ENCODE results near the gene NPAS3.

Gene NPAS3

GRCh38 chr14:33471776-33472175 lies 533.1 kb downstream of the NPAS3 start:
- no peak for TF ChIP-seq CTCF (IDR thresholded peaks at IDR 0.05; ENCODE audit: control extremely low read depth, extremely low read depth, low read depth, missing control alignments)
- no peak for DNase-seq (ENCODE audit: extremely low spot score)
- ChIA-PET POLR2A (no interaction called here), CTCF (no interaction called here)

- no peak for DNase-seq (ENCODE audit: extremely low spot score)
- ChIA-PET POLR2A (no interaction called here), CTCF (interaction anchor here (1.0 to 3.0 kb wide), 3 partner anchors 13 to 317 kb away, joined by 3 to 16 read pairs (median 3); no protein-coding TSS in a partner anchor)
- no peak for TF ChIP-seq CTCF (IDR thresholded peaks at IDR 0.05; ENCODE audit: control extremely low read depth, extremely low read depth, low read depth, missing control alignments)
Observed at GRCh38 chr14:33475623-33476022, 536.9 kb downstream of the NPAS3 start.

GRCh38 chr14:33477797-33478196 lies 539.1 kb downstream of the NPAS3 start:
- POLR2A ChIA-PET: no interaction called here
- no peak for DNase-seq (ENCODE audit: extremely low spot score)
- TF ChIP-seq CTCF (IDR thresholded peaks at IDR 0.05; ENCODE audit: control extremely low read depth, extremely low read depth, low read depth, missing control alignments): no peak
- CTCF ChIA-PET: interaction anchor here (1.0 kb wide), 1 partner anchor 10 kb away, joined by 3 read pairs; no protein-coding TSS in a partner anchor

GRCh38 chr14:33480071-33480886 lies 541.6 kb downstream of the NPAS3 start:
- POLR2A ChIA-PET: no interaction called here
- DNase-seq (ENCODE audit: extremely low spot score): no peak
- CTCF ChIA-PET: no interaction called here
- TF ChIP-seq CTCF (IDR thresholded peaks at IDR 0.05; ENCODE audit: control extremely low read depth, extremely low read depth, low read depth, missing control alignments): no peak

- no peak for TF ChIP-seq CTCF (IDR thresholded peaks at IDR 0.05; ENCODE audit: control extremely low read depth, extremely low read depth, low read depth, missing control alignments)
- DNase-seq (ENCODE audit: extremely low spot score): no peak
- ChIA-PET CTCF (no interaction called here), POLR2A (no interaction called here)
Observed at GRCh38 chr14:33480887-33481184, 542.2 kb downstream of the NPAS3 start.

- POLR2A ChIA-PET: no interaction called here
- no peak for DNase-seq (ENCODE audit: extremely low spot score)
- CTCF ChIA-PET: interaction anchor here (1.3 kb wide), 1 partner anchor 29 kb away, joined by 3 read pairs; no protein-coding TSS in a partner anchor
- TF ChIP-seq CTCF (IDR thresholded peaks at IDR 0.05; ENCODE audit: control extremely low read depth, extremely low read depth, low read depth, missing control alignments): no peak
Observed at GRCh38 chr14:33483110-33483509, 544.4 kb downstream of the NPAS3 start.
